ENCODE data around the gene OSBPL5. TPM values are rescaled to one million over a fixed set of nuclear protein-coding genes. Genes with fewer than 3 reads are reported as not detected.

OSBPL5 gene
- total and polyA plus RNA-seq, 9 of the 15 experiments (the other 6 are each of a cell fraction or from before 2014, with no cell fraction given), result 0.06 to 14.8 (median 3.2) TPM

DNA sequence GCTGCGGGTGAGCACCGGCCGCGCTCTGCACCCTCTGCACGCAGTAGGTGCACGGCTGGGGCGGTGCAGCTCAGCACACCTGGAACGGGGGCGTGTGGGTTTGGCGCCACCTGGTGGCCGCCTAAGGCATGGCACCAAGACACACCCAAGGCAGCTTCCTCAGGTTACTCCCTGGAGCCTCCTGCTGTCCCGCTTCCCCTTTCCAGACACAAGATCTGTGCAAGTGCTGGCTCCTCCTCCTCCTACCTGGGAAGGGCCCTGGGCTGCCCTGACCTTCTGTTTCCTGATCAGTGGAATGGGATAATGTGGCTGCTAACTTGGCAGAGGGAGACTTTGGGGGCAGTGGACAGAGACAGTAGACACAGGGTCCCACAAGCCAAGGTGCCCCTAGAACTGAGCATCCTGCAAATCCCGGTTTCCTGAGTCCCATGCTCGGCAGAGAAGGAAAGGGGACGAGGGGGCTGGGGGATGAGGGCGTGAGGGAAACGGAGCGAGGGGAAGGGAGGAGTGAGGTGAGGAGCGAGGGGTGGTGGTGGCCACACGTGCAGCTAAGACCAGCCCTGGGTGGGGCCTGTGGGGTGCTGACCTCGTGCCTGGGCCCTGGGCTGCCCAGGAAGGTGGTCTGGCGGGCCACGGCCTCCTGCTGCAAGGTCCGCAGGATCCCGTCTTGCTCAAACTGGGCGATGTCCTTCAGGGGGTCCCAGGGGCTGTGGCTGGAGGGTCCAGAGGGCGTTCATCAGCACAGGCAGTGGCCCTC, 73.1 kb downstream of the OSBPL5 start:
- H3K9me3 ChIP-seq (replicated peaks; ENCODE audit: control insufficient read depth, insufficient read depth, low read depth, low read length), result no peaks in the 10 kb centered on the region
- ChIA-PET CTCF (ENCODE audit: low intra/inter-chr PET ratio) (interaction anchor here (0.8 to 4.1 kb wide), 6 partner anchors 54 to 559 kb away, joined by 3 to 68 read pairs (median 8); no protein-coding TSS in a partner anchor), POLR2A (interaction anchor here (0.6 to 2.0 kb wide), 4 partner anchors 15 to 54 kb away, joined by 3 to 10 read pairs (median 3); no protein-coding TSS in a partner anchor)
- intact Hi-C loops (cut with micrococcal nuclease) (loop anchor here (1.0 to 10.0 kb wide), 2 partner anchors 55 to 197 kb away; no protein-coding TSS in a partner anchor), in situ Hi-C loops (cut with MboI) (loop anchor here (5.0 kb wide), 1 partner anchor 50 kb away; no protein-coding TSS in a partner anchor)
- peaks cover 10% of the 10 kb centered on the region; the same call in 1 of the 2 replicates for H4K20me1 ChIP-seq (replicated peaks; ENCODE audit: control insufficient read depth, insufficient read depth, low read length)
- ATAC-seq (peak; percentile 96), FAIRE-seq (peak; percentile 95), DNase-seq (ENCODE audit: extremely low read depth in 1 of 4, low spot score in 3 of 4) (peak; percentile 84 to 95 (median 91))
- WGBS (ENCODE audit: insufficient coverage, low coverage, missing lambda C conversion rate), result 7% methylated on average over 19 of the region's 27 CpGs
- H3K4me1 ChIP-seq (replicated peaks in 1 of 2; ENCODE audit: control insufficient read depth in 2 of 2, insufficient read depth in 2 of 2, low read length in 2 of 2), result peaks cover 0 to 50% of the 10 kb centered on the region in 2 experiments; a peak in 2 of 5 replicates
- no peak overlapping the region for H3K9ac ChIP-seq (ENCODE audit: insufficient read depth in 1 of 2, low read depth in 2 of 2, low read length in 2 of 2)
- no peaks in the 10 kb centered on the region for H3K27me3 ChIP-seq (ENCODE audit: control insufficient read depth in 2 of 2, insufficient read depth in 2 of 2, low read length in 2 of 2)
- BruUV-seq (replicated peaks), result no TSS peak
- H2AFZ ChIP-seq (ENCODE audit: low read depth, low read length), result no peak overlapping the region
- no peak overlapping the region for H3K27ac ChIP-seq (ENCODE audit: extremely low read depth, low read depth, low read length)
- no peaks in the 10 kb centered on the region for H3K36me3 ChIP-seq (ENCODE audit: control insufficient read depth, insufficient read depth, low read length)
- H3K4me3 ChIP-seq, result no peak overlapping the region
- no peaks in the 10 kb centered on the region for H3K9me1 ChIP-seq (ENCODE audit: control insufficient read depth, insufficient read depth, low read length)
- H3K4me2 ChIP-seq (ENCODE audit: insufficient read depth, low read length), result peak overlapping the region; percentile 18; the same call in 1 of the 2 replicates
- no peaks in the 10 kb centered on the region for H3K79me2 ChIP-seq (ENCODE audit: control insufficient read depth, insufficient read depth, low read length)
- TF ChIP-seq, protein P1, sequence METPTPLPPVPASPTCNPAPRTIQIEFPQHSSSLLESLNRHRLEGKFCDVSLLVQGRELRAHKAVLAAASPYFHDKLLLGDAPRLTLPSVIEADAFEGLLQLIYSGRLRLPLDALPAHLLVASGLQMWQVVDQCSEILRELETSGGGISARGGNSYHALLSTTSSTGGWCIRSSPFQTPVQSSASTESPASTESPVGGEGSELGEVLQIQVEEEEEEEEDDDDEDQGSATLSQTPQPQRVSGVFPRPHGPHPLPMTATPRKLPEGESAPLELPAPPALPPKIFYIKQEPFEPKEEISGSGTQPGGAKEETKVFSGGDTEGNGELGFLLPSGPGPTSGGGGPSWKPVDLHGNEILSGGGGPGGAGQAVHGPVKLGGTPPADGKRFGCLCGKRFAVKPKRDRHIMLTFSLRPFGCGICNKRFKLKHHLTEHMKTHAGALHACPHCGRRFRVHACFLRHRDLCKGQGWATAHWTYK (CRISPR knock-in tag; IDR thresholded peaks at IDR 0.05), result 0 out of 2 replicates have a peak, but pooled peaks have one; percentile 24
- TF ChIP-seq, protein P2, sequence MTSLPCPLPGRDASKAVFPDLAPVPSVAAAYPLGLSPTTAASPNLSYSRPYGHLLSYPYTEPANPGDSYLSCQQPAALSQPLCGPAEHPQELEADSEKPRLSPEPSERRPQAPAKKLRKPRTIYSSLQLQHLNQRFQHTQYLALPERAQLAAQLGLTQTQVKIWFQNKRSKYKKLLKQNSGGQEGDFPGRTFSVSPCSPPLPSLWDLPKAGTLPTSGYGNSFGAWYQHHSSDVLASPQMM (CRISPR knock-in tag; IDR thresholded peaks at IDR 0.05), result no peak
- TF ChIP-seq, protein P3, sequence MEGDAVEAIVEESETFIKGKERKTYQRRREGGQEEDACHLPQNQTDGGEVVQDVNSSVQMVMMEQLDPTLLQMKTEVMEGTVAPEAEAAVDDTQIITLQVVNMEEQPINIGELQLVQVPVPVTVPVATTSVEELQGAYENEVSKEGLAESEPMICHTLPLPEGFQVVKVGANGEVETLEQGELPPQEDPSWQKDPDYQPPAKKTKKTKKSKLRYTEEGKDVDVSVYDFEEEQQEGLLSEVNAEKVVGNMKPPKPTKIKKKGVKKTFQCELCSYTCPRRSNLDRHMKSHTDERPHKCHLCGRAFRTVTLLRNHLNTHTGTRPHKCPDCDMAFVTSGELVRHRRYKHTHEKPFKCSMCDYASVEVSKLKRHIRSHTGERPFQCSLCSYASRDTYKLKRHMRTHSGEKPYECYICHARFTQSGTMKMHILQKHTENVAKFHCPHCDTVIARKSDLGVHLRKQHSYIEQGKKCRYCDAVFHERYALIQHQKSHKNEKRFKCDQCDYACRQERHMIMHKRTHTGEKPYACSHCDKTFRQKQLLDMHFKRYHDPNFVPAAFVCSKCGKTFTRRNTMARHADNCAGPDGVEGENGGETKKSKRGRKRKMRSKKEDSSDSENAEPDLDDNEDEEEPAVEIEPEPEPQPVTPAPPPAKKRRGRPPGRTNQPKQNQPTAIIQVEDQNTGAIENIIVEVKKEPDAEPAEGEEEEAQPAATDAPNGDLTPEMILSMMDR (IDR thresholded peaks at IDR 0.05 in 2 of 3, conservative IDR thresholded peaks at IDR 0.05 in 1 of 3; ENCODE audit: insufficient read depth in 2 of 3, low read depth in 1 of 3, low read length in 3 of 3), result peak; percentile 97 to 99 (median 98)
- TF ChIP-seq CBX3 (IDR thresholded peaks at IDR 0.05; ENCODE audit: borderline replicate concordance in 1 of 2, low read length in 2 of 2), result peak in 1 of 2 experiments; percentile 57; a peak in 1 of 3 replicates
- TF ChIP-seq ATF7 (IDR thresholded peaks at IDR 0.05), result peak; percentile 33; the same call in 1 of the 2 replicates
- 0 out of 2 replicates have a peak, but pooled peaks have one; percentile 32 for TF ChIP-seq ZNF263 (CRISPR knock-in tag; IDR thresholded peaks at IDR 0.05; ENCODE audit: borderline replicate concordance)
- TF ChIP-seq, protein P4, sequence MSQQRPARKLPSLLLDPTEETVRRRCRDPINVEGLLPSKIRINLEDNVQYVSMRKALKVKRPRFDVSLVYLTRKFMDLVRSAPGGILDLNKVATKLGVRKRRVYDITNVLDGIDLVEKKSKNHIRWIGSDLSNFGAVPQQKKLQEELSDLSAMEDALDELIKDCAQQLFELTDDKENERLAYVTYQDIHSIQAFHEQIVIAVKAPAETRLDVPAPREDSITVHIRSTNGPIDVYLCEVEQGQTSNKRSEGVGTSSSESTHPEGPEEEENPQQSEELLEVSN (IDR thresholded peaks at IDR 0.05; ENCODE audit: borderline replicate concordance in 1 of 2, extremely low read depth in 1 of 2, insufficient read depth in 1 of 2, insufficient read length in 1 of 2, low read depth in 1 of 2, low read length in 1 of 2, poor library complexity in 1 of 2, severe bottlenecking in 1 of 2), result no peak
- 0 out of 4 replicates have a peak, but pooled peaks of 1 of the 2 experiments have one; percentile 40 for TF ChIP-seq RCOR1 (IDR thresholded peaks at IDR 0.05; ENCODE audit: borderline replicate concordance in 1 of 2, low read depth in 2 of 2, low read length in 2 of 2)
- TF ChIP-seq ZBTB17 (CRISPR knock-in tag; IDR thresholded peaks at IDR 0.05), result 0 out of 2 replicates have a peak, but pooled peaks have one; percentile 25
- no peak for TF ChIP-seq SRSF7 (optimal IDR thresholded peaks at IDR 0.05; ENCODE audit: low read depth, low read length)
- no peak for TF ChIP-seq ZNF717 (CRISPR knock-in tag; IDR thresholded peaks at IDR 0.05)
- peak; percentile 58 for TF ChIP-seq SP1 (CRISPR knock-in tag; IDR thresholded peaks at IDR 0.05)
- TF ChIP-seq ZNF445 (CRISPR knock-in tag; IDR thresholded peaks at IDR 0.05; ENCODE audit: low read depth), result no peak
